Activated T-cell treated with anti-CD3 and anti-CD28 coated beads, Interleukin-2, amount 50 U/mL, for 4 hours (primary cell): ENCODE measurements around the gene DDOST. TPM values are rescaled to one million over a fixed set of nuclear protein-coding genes. Genes with fewer than 3 reads are reported as not detected.

Experiments
- ATAC-seq, 2 donors: fragments of 200-7000 bp; cut with Tn5 transposase; one replicate each; pipeline ENCODE4 v1.10.0; 2021
- DNase-seq: peaks from one replicate; pipeline ENCODE4 v3.0.0-alpha.2; 2020
- H3K27me3 Mint-ChIP-seq: one replicate; pipeline ENCODE4 v1.8.0; 2021; ENCODE audit warnings: low read depth, mixed read lengths
- H3K36me3 Mint-ChIP-seq: one replicate; pipeline ENCODE4 v1.8.0; 2022; ENCODE audit warnings: mixed read lengths; ENCODE audit not compliant: insufficient read depth
- H3K4me1 Mint-ChIP-seq: one replicate; pipeline ENCODE4 v1.8.0; 2021; ENCODE audit warnings: low read depth, mixed read lengths
- H3K4me3 Mint-ChIP-seq: one replicate; pipeline ENCODE4 v1.8.0; 2021; ENCODE audit warnings: mild to moderate bottlenecking, moderate library complexity, mixed read lengths
- H3K9me3 Mint-ChIP-seq: one replicate; pipeline ENCODE4 v1.8.0; 2021; ENCODE audit warnings: mixed read lengths
- total RNA-seq, 3 donors: library from RNA; stranded (reverse); gene quantifications; one replicate each; pipeline ENCODE4 v1.2.1, GENCODE V29; 2021

DDOST gene
- total RNA-seq, 3 donors from 2014 or later: 242 to 285 (median 270) TPM

- no peaks in the 10 kb centered on the region for H3K9me3 Mint-ChIP-seq
- H3K27me3 Mint-ChIP-seq: no peaks in the 10 kb centered on the region
- no peak for ATAC-seq
- peaks cover 53% of the 10 kb centered on the region for H3K4me1 Mint-ChIP-seq
- peak overlapping the region; percentile 100 for H3K4me3 Mint-ChIP-seq
- peaks cover 33% of the 10 kb centered on the region for H3K36me3 Mint-ChIP-seq
- DNase-seq: no peak
Observed at GRCh38 chr1:20660363-20660762, 806 bp downstream of the DDOST start.

GRCh38 chr1:20658166-20658915, 2.8 kb downstream of the DDOST start:
- ATAC-seq (no peak), DNase-seq (no peak)
- H3K27me3 Mint-ChIP-seq: no peaks in the 10 kb centered on the region
- H3K9me3 Mint-ChIP-seq: no peaks in the 10 kb centered on the region
- H3K4me3 Mint-ChIP-seq: peak overlapping the region; percentile 21
- H3K36me3 Mint-ChIP-seq: peaks cover 38% of the 10 kb centered on the region
- H3K4me1 Mint-ChIP-seq: peaks cover 53% of the 10 kb centered on the region

GRCh38 chr1:20657024-20657423, 4.1 kb downstream of the DDOST start:
- DNase-seq (no peak), ATAC-seq (no peak)
- Mint-ChIP-seq H3K27me3 (no peaks in the 10 kb centered on the region), H3K36me3 (peaks cover 47% of the 10 kb centered on the region), H3K9me3 (no peaks in the 10 kb centered on the region), H3K4me1 (peaks cover 46% of the 10 kb centered on the region), H3K4me3 (no peak overlapping the region)

GRCh38 chr1:20654104-20654690, 7.0 kb downstream of the DDOST start:
- Mint-ChIP-seq H3K27me3 (no peaks in the 10 kb centered on the region), H3K4me3 (no peak overlapping the region), H3K36me3 (peaks cover 50% of the 10 kb centered on the region), H3K9me3 (no peaks in the 10 kb centered on the region), H3K4me1 (peaks cover 23% of the 10 kb centered on the region)
- no peak for ATAC-seq
- no peak for DNase-seq

- Mint-ChIP-seq H3K4me1 (peaks cover 7% of the 10 kb centered on the region), H3K36me3 (peaks cover 49% of the 10 kb centered on the region), H3K4me3 (no peak overlapping the region), H3K27me3 (no peaks in the 10 kb centered on the region), H3K9me3 (no peaks in the 10 kb centered on the region)
- DNase-seq: no peak
- ATAC-seq: no peak
Observed at GRCh38 chr1:20652300-20652699, 8.9 kb downstream of the DDOST start.

GRCh38 chr1:20648946-20649345, 12.2 kb downstream of the DDOST start:
- no peaks in the 10 kb centered on the region for H3K4me1 Mint-ChIP-seq
- DNase-seq (no peak), ATAC-seq (no peak)
- no peaks in the 10 kb centered on the region for H3K9me3 Mint-ChIP-seq
- peaks cover 36% of the 10 kb centered on the region for H3K36me3 Mint-ChIP-seq
- no peak overlapping the region for H3K4me3 Mint-ChIP-seq
- H3K27me3 Mint-ChIP-seq: no peaks in the 10 kb centered on the region

- Mint-ChIP-seq H3K27me3 (no peaks in the 10 kb centered on the region), H3K4me3 (no peak overlapping the region), H3K4me1 (no peaks in the 10 kb centered on the region), H3K36me3 (peaks cover 35% of the 10 kb centered on the region), H3K9me3 (no peaks in the 10 kb centered on the region)
- DNase-seq (no peak), ATAC-seq (no peak)
Observed at GRCh38 chr1:20648438-20648837, 12.7 kb downstream of the DDOST start.

GRCh38 chr1:20645414-20645813, 15.8 kb downstream of the DDOST start:
- Mint-ChIP-seq H3K9me3 (no peaks in the 10 kb centered on the region), H3K27me3 (no peaks in the 10 kb centered on the region), H3K4me1 (no peaks in the 10 kb centered on the region), H3K36me3 (peaks cover 18% of the 10 kb centered on the region), H3K4me3 (no peak overlapping the region)
- DNase-seq (no peak), ATAC-seq (no peak)

GRCh38 chr1:20644416-20644815, 16.8 kb downstream of the DDOST start:
- Mint-ChIP-seq H3K9me3 (no peaks in the 10 kb centered on the region), H3K27me3 (no peaks in the 10 kb centered on the region), H3K36me3 (peaks cover 15% of the 10 kb centered on the region), H3K4me3 (no peak overlapping the region), H3K4me1 (peaks cover 3% of the 10 kb centered on the region)
- DNase-seq (no peak), ATAC-seq (no peak)

- Mint-ChIP-seq H3K4me3 (no peak overlapping the region), H3K27me3 (no peaks in the 10 kb centered on the region), H3K9me3 (no peaks in the 10 kb centered on the region), H3K36me3 (peaks cover 20% of the 10 kb centered on the region), H3K4me1 (peaks cover 3% of the 10 kb centered on the region)
- no peak for ATAC-seq
- no peak for DNase-seq
Observed at GRCh38 chr1:20643080-20643479, 18.1 kb downstream of the DDOST start.

GRCh38 chr1:20641975-20642374, 19.2 kb downstream of the DDOST start:
- no peaks in the 10 kb centered on the region for H3K9me3 Mint-ChIP-seq

GRCh38 chr1:20640183-20640597, 21.0 kb downstream of the DDOST start:
- H3K4me3 Mint-ChIP-seq: no peak overlapping the region
- ATAC-seq (peak; percentile 74 to 79), DNase-seq (peak; percentile 48)
- peaks cover 3% of the 10 kb centered on the region for H3K4me1 Mint-ChIP-seq
- H3K9me3 Mint-ChIP-seq: no peaks in the 10 kb centered on the region
- H3K27me3 Mint-ChIP-seq: no peaks in the 10 kb centered on the region
- H3K36me3 Mint-ChIP-seq: peaks cover 22% of the 10 kb centered on the region

More at GRCh38 chr1:20641975-20642374, 19.2 kb downstream of the DDOST start:
- Mint-ChIP-seq H3K4me1 (peaks cover 3% of the 10 kb centered on the region), H3K27me3 (no peaks in the 10 kb centered on the region), H3K4me3 (no peak overlapping the region), H3K36me3 (peaks cover 22% of the 10 kb centered on the region)
- ATAC-seq (no peak), DNase-seq (no peak)

- ATAC-seq: no peak
- Mint-ChIP-seq H3K36me3 (peaks cover 15% of the 10 kb centered on the region), H3K9me3 (no peaks in the 10 kb centered on the region), H3K27me3 (no peaks in the 10 kb centered on the region), H3K4me3 (no peak overlapping the region), H3K4me1 (peaks cover 13% of the 10 kb centered on the region)
- DNase-seq: no peak
Observed at GRCh38 chr1:20636785-20637347, 24.3 kb downstream of the DDOST start.

- H3K9me3 Mint-ChIP-seq: no peaks in the 10 kb centered on the region
- DNase-seq: no peak
- H3K4me3 Mint-ChIP-seq: peak overlapping the region; percentile 82
- no peaks in the 10 kb centered on the region for H3K27me3 Mint-ChIP-seq
- H3K4me1 Mint-ChIP-seq: peaks cover 11% of the 10 kb centered on the region
- ATAC-seq: peak; percentile 15 to 28
- H3K36me3 Mint-ChIP-seq: peaks cover 10% of the 10 kb centered on the region
Observed at GRCh38 chr1:20634594-20635084, 26.5 kb downstream of the DDOST start.
